ENCODE data around the gene CRB1.

The CRB1 gene

GRCh38 chr1:197333041-197333440 is 65.0 kb downstream of the CRB1 start:
- Histone ChIP-seq H3K9ac (ENCODE audit: low read length) (no peak overlapping the region), H3K4me3 (ENCODE audit: low read length) (no peak overlapping the region), H3K27me3 (ENCODE audit: control insufficient read depth, insufficient read depth, low read length) (no peaks in the 10 kb centered on the region), H3K27ac (ENCODE audit: low read depth, low read length) (no peak overlapping the region), H3K4me1 (ENCODE audit: control insufficient read depth, insufficient read depth, low read length) (no peaks in the 10 kb centered on the region), H3K36me3 (ENCODE audit: control insufficient read depth, insufficient read depth, low read length) (no peaks in the 10 kb centered on the region)

- Histone ChIP-seq H3K4me1 (ENCODE audit: control insufficient read depth, insufficient read depth, low read length) (no peaks in the 10 kb centered on the region), H3K27ac (ENCODE audit: low read depth, low read length) (no peak overlapping the region), H3K36me3 (ENCODE audit: control insufficient read depth, insufficient read depth, low read length) (no peaks in the 10 kb centered on the region), H3K27me3 (ENCODE audit: control insufficient read depth, insufficient read depth, low read length) (no peaks in the 10 kb centered on the region), H3K4me3 (ENCODE audit: low read length) (no peak overlapping the region), H3K9ac (ENCODE audit: low read length) (no peak overlapping the region)
Measured at GRCh38 chr1:197336571-197336970, 68.5 kb downstream of the CRB1 start.

- Histone ChIP-seq H3K9ac (ENCODE audit: low read length) (no peak overlapping the region), H3K27ac (ENCODE audit: low read depth, low read length) (no peak overlapping the region), H3K27me3 (ENCODE audit: control insufficient read depth, insufficient read depth, low read length) (no peaks in the 10 kb centered on the region), H3K4me1 (ENCODE audit: control insufficient read depth, insufficient read depth, low read length) (no peaks in the 10 kb centered on the region), H3K4me3 (ENCODE audit: low read length) (no peak overlapping the region), H3K36me3 (ENCODE audit: control insufficient read depth, insufficient read depth, low read length) (no peaks in the 10 kb centered on the region)
Measured at GRCh38 chr1:197339106-197340060, 71.3 kb downstream of the CRB1 start.

- H3K4me3 ChIP-seq (ENCODE audit: low read length), result no peak overlapping the region
- no peaks in the 10 kb centered on the region for H3K36me3 ChIP-seq (ENCODE audit: control insufficient read depth, insufficient read depth, low read length)
- H3K27me3 ChIP-seq (ENCODE audit: control insufficient read depth, insufficient read depth, low read length), result no peaks in the 10 kb centered on the region
- no peaks in the 10 kb centered on the region for H3K4me1 ChIP-seq (ENCODE audit: control insufficient read depth, insufficient read depth, low read length)
- no peak overlapping the region for H3K9ac ChIP-seq (ENCODE audit: low read length)
- H3K27ac ChIP-seq (ENCODE audit: low read depth, low read length), result no peak overlapping the region
Measured at GRCh38 chr1:197341626-197342025, 73.6 kb downstream of the CRB1 start.

GRCh38 chr1:197342044-197342565 is 74.1 kb downstream of the CRB1 start:
- no peaks in the 10 kb centered on the region for H3K36me3 ChIP-seq (ENCODE audit: control insufficient read depth, insufficient read depth, low read length)
- H3K27ac ChIP-seq (ENCODE audit: low read depth, low read length), result no peak overlapping the region
- H3K27me3 ChIP-seq (ENCODE audit: control insufficient read depth, insufficient read depth, low read length), result no peaks in the 10 kb centered on the region
- no peaks in the 10 kb centered on the region for H3K4me1 ChIP-seq (ENCODE audit: control insufficient read depth, insufficient read depth, low read length)
- H3K4me3 ChIP-seq (ENCODE audit: low read length), result no peak overlapping the region
- H3K9ac ChIP-seq (ENCODE audit: low read length), result no peak overlapping the region

GRCh38 chr1:197342669-197343068 is 74.6 kb downstream of the CRB1 start:
- no peaks in the 10 kb centered on the region for H3K4me1 ChIP-seq (ENCODE audit: control insufficient read depth, insufficient read depth, low read length)
- no peak overlapping the region for H3K4me3 ChIP-seq (ENCODE audit: low read length)
- H3K27ac ChIP-seq (ENCODE audit: low read depth, low read length), result no peak overlapping the region
- no peaks in the 10 kb centered on the region for H3K36me3 ChIP-seq (ENCODE audit: control insufficient read depth, insufficient read depth, low read length)
- H3K9ac ChIP-seq (ENCODE audit: low read length), result no peak overlapping the region
- no peaks in the 10 kb centered on the region for H3K27me3 ChIP-seq (ENCODE audit: control insufficient read depth, insufficient read depth, low read length)

GRCh38 chr1:197343663-197344273 is 75.7 kb downstream of the CRB1 start:
- no peaks in the 10 kb centered on the region for H3K4me1 ChIP-seq (ENCODE audit: control insufficient read depth, insufficient read depth, low read length)
- H3K27me3 ChIP-seq (ENCODE audit: control insufficient read depth, insufficient read depth, low read length), result no peaks in the 10 kb centered on the region
- no peak overlapping the region for H3K27ac ChIP-seq (ENCODE audit: low read depth, low read length)
- no peak overlapping the region for H3K4me3 ChIP-seq (ENCODE audit: low read length)
- H3K9ac ChIP-seq (ENCODE audit: low read length), result no peak overlapping the region
- H3K36me3 ChIP-seq (ENCODE audit: control insufficient read depth, insufficient read depth, low read length), result no peaks in the 10 kb centered on the region

- H3K27me3 ChIP-seq (ENCODE audit: control insufficient read depth, insufficient read depth, low read length), result no peaks in the 10 kb centered on the region
- no peak overlapping the region for H3K4me3 ChIP-seq (ENCODE audit: low read length)
- no peaks in the 10 kb centered on the region for H3K36me3 ChIP-seq (ENCODE audit: control insufficient read depth, insufficient read depth, low read length)
- H3K9ac ChIP-seq (ENCODE audit: low read length), result no peak overlapping the region
- no peak overlapping the region for H3K27ac ChIP-seq (ENCODE audit: low read depth, low read length)
- H3K4me1 ChIP-seq (ENCODE audit: control insufficient read depth, insufficient read depth, low read length), result no peaks in the 10 kb centered on the region
Measured at GRCh38 chr1:197351821-197352440, 83.9 kb downstream of the CRB1 start.

- H3K36me3 ChIP-seq (ENCODE audit: control insufficient read depth, insufficient read depth, low read length), result no peaks in the 10 kb centered on the region
- H3K9ac ChIP-seq (ENCODE audit: low read length), result no peak overlapping the region
- H3K4me3 ChIP-seq (ENCODE audit: low read length), result no peak overlapping the region
- no peak overlapping the region for H3K27ac ChIP-seq (ENCODE audit: low read depth, low read length)
- H3K4me1 ChIP-seq (ENCODE audit: control insufficient read depth, insufficient read depth, low read length), result no peaks in the 10 kb centered on the region
- H3K27me3 ChIP-seq (ENCODE audit: control insufficient read depth, insufficient read depth, low read length), result no peaks in the 10 kb centered on the region
Measured at GRCh38 chr1:197355248-197355995, 87.4 kb downstream of the CRB1 start.

- no peaks in the 10 kb centered on the region for H3K27me3 ChIP-seq (ENCODE audit: control insufficient read depth, insufficient read depth, low read length)
- H3K4me3 ChIP-seq (ENCODE audit: low read length), result no peak overlapping the region
- no peaks in the 10 kb centered on the region for H3K36me3 ChIP-seq (ENCODE audit: control insufficient read depth, insufficient read depth, low read length)
- no peaks in the 10 kb centered on the region for H3K4me1 ChIP-seq (ENCODE audit: control insufficient read depth, insufficient read depth, low read length)
- no peak overlapping the region for H3K9ac ChIP-seq (ENCODE audit: low read length)
- H3K27ac ChIP-seq (ENCODE audit: low read depth, low read length), result no peak overlapping the region
Measured at GRCh38 chr1:197356723-197357533, 88.9 kb downstream of the CRB1 start.

- Histone ChIP-seq H3K9ac (ENCODE audit: low read length) (no peak overlapping the region), H3K27ac (ENCODE audit: low read depth, low read length) (no peak overlapping the region), H3K36me3 (ENCODE audit: control insufficient read depth, insufficient read depth, low read length) (no peaks in the 10 kb centered on the region), H3K27me3 (ENCODE audit: control insufficient read depth, insufficient read depth, low read length) (no peaks in the 10 kb centered on the region), H3K4me1 (ENCODE audit: control insufficient read depth, insufficient read depth, low read length) (no peaks in the 10 kb centered on the region), H3K4me3 (ENCODE audit: low read length) (no peak overlapping the region)
Measured at GRCh38 chr1:197358959-197359358, 90.9 kb downstream of the CRB1 start.
